Measurements from ENCODE around the gene ROPN1L. TPM values are rescaled to one million over a fixed set of nuclear protein-coding genes. Genes with fewer than 3 reads are reported as not detected.

Gene ROPN1L
- total RNA-seq, 1 experiment from 2014 or later: 3.6 TPM

DNA sequence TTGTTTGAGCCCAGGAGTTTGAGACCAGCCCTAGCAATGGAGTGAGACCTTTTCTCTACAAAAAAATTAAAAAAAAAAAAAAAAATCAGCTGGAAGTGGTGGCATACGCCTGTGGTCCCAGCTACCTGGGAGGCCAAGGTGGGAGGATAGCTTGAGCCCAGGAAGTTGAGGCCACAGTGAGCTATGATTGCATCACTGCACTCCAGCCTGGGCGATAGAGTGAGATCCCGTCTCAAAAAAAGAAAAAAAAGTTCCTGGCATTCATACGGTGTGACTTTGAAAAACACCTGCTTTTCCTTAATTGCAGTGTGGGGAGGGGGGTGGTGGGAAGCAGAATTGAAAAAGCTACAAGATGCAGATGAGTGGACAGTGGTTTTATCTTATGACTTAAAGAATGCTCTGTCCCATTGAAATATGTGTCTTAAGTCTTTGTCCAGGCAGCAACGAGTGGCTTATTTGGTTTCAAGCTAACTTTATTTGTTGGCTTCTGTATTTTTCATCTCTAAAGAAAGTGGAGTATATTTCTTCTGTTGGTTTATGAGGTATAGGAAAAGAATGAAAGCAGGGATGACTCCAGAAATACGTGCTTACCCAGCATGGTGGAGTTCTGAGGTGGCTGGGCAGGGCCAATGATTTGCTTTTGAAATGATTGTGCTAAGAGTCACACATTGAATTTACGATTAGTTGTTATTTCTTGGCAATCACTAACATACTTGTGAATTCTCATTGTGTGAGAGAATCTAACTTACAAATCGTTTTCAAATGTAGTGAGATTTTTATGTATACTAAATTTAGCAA, 27.8 kb downstream of the ROPN1L start:
- no peak for DNase-seq (ENCODE audit: low read depth)
- in situ Hi-C loops (cut with HindIII; ENCODE audit: low pct_unique_long_range_greater_than_20kb, low sequenced_read_pairs): no loop called here

DNA sequence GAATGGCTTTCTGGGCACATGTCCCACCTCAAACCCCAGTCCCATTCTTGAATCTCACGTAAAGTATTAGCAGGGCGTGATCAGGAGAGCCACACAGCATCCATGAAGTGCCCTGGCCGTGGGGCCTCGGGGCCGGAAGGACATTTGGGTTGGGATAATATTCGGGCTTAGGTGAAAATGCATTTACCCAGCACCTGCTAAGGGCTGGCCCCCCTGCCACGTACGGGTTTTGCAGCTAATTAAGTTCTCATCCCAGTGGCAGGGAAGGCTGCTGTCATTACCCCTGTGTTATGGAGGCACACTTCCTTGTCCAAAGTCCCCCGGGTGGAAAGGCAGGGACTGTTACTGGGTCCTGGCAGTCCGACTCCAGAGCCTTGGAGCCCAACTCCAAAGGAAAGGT, 29.0 kb downstream of the ROPN1L start:
- no peak for DNase-seq (ENCODE audit: low read depth)
- in situ Hi-C loops (cut with HindIII; ENCODE audit: low pct_unique_long_range_greater_than_20kb, low sequenced_read_pairs): no loop called here

DNA sequence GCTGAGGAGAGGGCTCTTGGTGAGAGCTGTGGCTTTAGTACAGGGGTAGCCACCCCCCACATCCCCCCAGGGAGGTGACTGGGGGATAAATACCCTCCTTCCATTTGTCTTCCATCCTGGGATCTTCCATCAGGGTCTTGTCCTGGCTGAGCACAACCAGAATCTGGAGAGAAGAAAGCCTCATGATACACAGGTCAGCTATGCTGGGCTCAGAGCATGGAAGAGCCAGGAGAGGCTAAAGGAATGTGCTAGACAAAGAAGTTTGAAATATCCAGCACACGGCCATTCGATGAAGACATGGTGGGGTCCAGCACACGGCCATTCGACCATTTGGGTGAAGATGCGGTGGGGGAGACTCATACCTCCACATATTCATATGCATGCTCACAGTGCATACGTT, 30.0 kb downstream of the ROPN1L start:
- in situ Hi-C loops (cut with HindIII; ENCODE audit: low pct_unique_long_range_greater_than_20kb, low sequenced_read_pairs): no loop called here
- no peak for DNase-seq (ENCODE audit: low read depth)

DNA sequence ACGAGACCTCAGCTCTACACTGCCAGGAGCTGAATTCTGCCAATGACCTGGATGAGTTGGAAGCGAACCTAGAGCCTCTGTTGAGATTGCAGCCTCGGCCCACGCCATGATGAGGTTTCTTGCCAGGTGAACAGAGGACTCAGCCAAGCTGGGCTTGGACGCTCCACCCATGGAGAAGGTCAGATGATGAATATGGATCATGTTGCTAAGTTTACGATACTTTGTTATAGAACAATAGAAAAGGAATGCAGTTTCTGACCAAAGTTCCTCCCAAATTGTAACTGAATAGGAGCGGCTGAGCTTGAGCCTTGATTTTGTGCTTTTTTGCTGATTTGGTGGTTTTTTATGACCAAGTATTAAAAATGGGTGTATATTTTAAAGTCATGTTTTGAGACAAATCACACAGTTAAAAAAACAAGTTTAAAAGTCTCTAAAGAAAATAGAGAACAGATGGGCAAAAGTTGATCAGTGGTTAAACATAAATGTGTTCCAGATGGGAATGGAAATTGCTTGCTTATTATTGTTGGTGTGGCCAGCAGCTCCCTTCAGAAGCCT, 32.9 kb downstream of the ROPN1L start:
- DNase-seq (ENCODE audit: low read depth): no peak
- in situ Hi-C loops (cut with HindIII; ENCODE audit: low pct_unique_long_range_greater_than_20kb, low sequenced_read_pairs): no loop called here

DNA sequence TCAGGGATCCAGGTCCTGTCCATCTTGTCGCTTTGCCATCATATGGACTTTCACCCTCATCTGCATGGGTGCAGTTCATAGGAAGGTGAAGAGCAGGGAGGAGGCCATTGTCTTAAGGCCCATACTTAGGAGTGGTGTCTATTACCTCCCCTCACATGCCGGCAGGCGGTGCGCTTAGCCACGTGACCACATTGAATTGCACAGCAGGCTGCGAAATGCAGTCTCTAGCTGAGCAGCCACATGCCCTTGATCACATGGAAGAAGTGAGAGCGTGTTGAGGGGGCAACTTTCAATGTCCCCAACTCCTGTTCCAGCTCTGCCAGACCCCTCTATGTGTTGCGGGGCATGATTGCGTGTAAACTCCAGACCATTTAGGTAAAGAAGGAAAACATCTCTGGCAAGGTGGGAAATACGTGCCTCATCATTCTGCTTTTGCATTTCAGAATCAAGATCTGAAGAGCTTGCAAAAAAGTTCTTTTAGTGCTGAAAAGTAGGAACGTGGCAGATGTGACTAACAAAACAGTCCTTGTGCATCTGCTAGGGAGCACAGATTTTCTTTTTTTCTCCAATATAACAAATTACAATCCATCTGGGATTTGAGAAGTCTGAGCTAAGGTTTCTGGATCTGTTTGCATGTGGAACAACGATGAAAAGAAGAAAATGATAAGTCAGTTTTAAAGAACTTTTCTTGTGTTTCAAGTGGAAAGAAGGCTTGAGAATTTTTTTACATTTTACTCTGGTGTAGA, 34.4 kb downstream of the ROPN1L start:
- DNase-seq (ENCODE audit: low read depth): no peak
- in situ Hi-C loops (cut with HindIII; ENCODE audit: low pct_unique_long_range_greater_than_20kb, low sequenced_read_pairs): no loop called here

DNA sequence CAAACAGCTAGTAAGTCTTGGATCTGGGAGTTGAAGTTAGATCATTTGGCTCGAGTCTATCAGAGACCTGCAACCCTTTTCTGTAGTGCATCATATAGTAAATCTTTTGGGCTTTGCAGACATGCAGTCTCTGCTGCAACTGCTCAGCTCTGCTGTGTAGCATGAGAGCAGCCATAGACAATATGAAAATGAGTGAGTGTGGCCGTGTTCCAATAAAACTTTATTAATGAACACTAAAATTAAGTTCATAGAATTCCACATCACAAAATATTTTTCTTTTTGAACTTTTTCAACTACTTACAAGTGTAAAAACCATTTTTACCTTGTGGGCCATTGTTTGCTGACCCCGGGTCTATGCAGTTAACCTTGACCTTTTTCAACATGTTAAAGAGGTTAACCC, 35.2 kb downstream of the ROPN1L start:
- in situ Hi-C loops (cut with HindIII; ENCODE audit: low pct_unique_long_range_greater_than_20kb, low sequenced_read_pairs): no loop called here
- no peak for DNase-seq (ENCODE audit: low read depth)

DNA sequence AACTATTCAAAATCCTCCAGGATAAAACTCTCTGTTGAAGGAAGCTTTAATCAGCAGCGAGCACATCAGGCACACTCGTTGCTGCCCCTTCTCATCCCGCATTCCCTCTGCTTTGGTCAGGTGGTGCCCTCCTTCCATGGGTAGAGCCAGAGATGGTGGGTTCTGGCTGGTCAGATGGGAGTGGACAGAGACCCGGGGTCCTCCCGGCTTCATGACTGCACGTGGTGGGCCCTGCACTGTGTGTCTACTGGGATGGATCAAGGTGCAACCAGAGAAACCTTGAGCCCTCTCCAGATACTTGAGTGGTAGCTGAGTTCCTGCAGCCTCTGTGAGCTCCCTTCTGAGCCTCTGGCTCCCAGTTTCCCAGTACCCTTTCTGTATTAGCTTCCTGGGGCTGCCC, 36.3 kb downstream of the ROPN1L start:
- DNase-seq (ENCODE audit: low read depth): no peak
- in situ Hi-C loops (cut with HindIII; ENCODE audit: low pct_unique_long_range_greater_than_20kb, low sequenced_read_pairs): no loop called here

DNA sequence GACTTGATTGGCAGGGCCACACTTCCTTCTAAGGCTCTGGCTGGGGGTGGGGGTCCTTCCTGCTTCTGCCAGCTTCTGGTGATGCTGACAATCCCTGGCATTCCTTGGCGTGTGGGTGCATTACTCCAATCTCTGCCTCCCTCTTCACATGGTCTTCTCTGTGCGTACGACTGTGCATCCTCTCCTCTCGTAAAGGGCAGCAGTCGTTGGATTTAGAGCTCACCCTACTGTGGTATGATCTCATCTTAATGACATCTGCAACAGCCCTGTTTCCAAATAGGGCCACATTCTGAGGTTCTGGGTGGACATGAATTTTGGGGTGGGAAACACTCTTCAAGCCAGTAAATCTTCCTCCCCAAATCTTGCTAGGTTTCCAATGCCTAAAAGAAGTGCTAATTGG, 36.8 kb downstream of the ROPN1L start:
- no peak for DNase-seq (ENCODE audit: low read depth)
- in situ Hi-C loops (cut with HindIII; ENCODE audit: low pct_unique_long_range_greater_than_20kb, low sequenced_read_pairs): no loop called here

DNA sequence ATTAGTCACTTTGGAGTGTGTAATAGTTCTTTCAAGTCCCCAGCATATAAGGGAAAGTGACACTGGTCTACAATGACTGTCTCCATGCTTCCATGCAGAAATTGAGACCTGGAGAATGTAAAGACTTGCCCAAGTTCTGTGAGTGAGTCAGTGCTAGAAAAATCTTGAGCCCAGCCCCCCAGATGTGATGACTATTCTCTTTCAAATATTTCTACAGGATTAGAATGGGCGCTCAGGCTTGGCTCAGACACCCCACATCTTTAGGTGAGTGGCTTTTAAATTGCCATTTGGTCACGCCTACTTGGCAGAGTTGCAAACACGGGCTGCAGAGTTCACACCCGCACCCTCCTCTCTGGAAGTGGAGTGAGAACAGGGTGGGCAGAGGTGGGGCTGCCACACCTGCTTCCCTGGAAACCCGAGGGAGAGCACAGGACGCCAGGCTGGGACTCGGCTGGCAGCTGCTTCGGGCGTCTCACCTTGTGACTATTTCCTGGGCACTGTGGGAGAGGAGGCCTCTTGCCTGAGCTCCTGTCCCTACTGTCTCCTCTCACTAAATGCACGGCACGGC, 37.6 kb downstream of the ROPN1L start:
- in situ Hi-C loops (cut with HindIII; ENCODE audit: low pct_unique_long_range_greater_than_20kb, low sequenced_read_pairs): no loop called here
- peak; percentile 55 for DNase-seq (ENCODE audit: low read depth)

DNA sequence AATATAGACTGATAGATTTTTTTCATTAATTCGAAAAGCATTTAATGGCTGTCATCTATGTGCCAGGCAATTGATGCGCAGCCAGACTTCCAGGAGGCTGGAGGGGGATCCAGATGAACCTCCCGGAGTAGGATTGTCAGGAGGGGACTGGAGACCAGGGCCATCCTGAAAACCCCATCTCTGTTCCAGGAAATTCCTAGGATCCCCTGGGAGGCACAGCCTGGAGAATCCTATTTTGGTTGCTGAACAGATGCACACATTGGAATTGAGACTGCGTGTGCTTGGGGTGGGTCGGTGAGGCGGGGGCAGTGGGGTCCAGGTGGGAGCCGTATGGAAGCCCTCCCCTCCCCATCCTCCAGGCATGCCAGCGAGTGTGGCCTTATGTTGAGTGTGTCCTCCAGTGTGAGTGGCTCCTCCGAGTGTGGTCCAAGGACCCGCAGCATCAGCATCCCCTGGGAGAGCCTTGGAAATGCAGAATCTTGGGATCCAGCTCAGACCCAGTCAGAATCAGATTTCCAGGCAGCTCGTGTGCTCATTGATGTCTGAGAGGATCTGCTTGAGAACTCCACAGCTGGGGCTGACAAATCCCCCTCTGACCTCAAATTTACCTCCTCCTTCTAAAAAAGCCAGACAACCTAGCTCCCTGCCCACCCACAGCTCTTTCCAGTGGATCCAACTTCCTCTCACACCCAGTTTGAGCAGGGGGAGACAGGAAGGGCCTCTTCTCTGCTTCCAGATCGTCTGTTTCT, 38.7 kb downstream of the ROPN1L start:
- in situ Hi-C loops (cut with HindIII; ENCODE audit: low pct_unique_long_range_greater_than_20kb, low sequenced_read_pairs): no loop called here
- no peak for DNase-seq (ENCODE audit: low read depth)

DNA sequence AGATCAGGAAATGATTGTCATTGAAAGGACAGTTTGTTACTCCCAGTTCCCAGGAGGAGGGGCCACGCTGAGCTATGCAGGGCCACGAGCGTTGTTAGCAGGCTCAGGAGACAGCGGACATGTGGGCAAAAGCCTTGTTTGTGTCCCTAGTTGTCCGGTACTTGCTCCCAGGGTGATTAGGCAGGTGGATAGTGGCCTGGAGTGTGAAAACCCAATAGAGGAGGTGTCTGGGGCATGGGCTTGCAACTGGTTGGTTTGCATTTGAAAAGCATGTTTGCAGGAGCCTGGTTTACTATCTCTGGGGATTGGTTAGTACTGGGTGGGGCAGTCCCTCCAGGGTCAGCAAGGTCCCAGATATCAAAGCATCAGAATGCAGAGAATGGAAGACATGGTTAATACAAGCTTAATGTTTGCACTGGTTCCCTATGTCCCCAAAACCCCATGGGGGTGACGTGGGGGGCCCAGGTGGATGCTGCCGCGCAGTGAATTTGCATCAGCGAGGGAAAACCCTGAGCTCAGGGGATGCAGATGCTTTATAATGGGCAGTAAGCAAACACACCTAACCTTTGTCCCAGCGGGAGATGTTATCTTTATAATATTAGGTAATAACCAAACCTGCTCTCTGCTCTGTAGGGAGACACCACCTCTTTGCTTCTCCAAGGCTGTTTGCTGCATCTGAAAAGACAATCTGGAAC, 39.7 kb downstream of the ROPN1L start:
- no peak for DNase-seq (ENCODE audit: low read depth)

DNA sequence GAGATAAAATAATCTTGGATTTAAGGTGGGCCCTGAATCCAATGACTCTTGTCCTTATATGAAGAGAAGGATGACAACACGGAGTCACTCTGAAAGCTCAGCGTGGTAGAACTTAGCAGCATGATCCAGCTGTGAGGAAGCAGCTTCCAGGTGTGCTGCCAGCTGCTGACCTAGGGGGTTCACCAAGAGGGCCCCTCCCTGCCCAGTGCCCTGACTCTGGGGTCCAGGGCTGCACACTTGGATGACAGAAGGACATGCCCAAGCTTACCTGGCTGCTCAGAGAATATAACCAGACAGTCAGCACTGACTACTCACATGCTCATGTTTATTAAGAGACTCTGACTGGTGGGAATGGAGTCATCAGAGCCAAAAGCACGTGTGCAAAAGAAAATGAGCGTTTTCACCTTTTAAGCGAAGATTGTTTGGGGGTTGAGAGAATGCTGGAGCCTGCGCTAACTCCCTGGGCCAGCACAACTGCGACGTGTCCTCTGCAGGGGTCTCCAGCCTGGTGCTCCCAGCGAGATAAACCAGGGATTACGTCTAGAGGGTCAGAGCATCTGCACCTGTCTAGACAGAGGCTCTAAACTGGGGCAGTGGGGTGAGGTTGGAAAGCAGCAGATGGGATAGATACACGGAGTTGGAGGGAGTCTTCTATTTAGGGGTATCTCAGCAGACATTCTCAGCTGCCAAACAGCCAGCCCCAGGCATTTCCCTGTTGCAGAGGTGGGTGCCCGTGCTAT, 41.3 kb downstream of the ROPN1L start:
- DNase-seq (ENCODE audit: low read depth): no peak
- in situ Hi-C loops (cut with HindIII; ENCODE audit: low pct_unique_long_range_greater_than_20kb, low sequenced_read_pairs): no loop called here

More for the DNA sequence above, 39.7 kb downstream of the ROPN1L start:
- in situ Hi-C loops (cut with HindIII; ENCODE audit: low pct_unique_long_range_greater_than_20kb, low sequenced_read_pairs): no loop called here

DNA sequence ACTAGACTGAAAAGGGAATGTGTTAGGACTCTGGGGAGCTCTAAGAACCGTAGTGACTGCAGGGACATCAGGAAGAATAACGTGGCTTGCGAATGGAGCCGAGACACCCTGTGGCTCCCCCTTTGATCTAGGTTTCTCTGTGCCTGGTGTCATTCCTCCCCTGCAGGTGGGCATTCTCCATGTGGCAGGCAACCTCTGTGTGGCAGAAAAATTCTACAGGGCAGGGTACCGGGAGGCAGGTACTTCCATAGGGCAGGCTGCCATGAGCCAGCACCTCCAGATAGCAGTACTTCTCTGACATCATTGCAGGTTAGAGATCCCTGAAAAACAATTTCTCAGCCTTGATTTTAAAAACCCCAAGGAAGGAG, 43.1 kb downstream of the ROPN1L start:
- no peak for DNase-seq (ENCODE audit: low read depth)
- in situ Hi-C loops (cut with HindIII; ENCODE audit: low pct_unique_long_range_greater_than_20kb, low sequenced_read_pairs): no loop called here

DNA sequence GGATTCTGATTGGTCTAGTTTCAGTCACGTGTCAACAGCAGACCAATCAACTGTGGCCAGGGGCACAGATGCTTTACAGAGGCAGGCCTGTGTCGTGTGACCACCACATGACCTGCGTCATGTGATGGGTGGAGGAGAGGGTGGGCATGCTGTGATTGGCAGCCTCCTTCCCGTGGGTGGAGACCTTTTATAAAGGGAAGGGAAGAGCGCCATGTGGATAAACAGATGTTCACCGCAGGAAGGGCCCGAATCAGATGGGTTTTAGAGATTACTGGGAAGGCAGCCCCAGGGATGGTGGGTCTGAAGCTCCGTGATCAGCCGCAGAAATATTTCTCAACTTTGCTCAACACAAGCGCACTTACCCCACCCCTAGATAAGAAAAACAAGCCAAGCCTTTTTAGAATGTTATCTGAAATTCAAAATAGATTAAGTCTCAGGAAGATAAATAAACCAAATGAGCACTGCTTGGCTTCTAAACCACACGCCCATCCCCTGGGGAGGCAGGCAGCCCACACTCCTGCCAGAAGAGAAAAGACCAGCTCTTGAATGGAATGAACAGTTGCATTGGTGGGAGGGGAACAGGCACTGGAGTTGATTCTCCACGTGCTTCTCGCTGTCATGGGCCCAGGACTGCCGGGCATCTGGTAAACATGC, 43.6 kb downstream of the ROPN1L start:
- in situ Hi-C loops (cut with HindIII; ENCODE audit: low pct_unique_long_range_greater_than_20kb, low sequenced_read_pairs): no loop called here

DNA sequence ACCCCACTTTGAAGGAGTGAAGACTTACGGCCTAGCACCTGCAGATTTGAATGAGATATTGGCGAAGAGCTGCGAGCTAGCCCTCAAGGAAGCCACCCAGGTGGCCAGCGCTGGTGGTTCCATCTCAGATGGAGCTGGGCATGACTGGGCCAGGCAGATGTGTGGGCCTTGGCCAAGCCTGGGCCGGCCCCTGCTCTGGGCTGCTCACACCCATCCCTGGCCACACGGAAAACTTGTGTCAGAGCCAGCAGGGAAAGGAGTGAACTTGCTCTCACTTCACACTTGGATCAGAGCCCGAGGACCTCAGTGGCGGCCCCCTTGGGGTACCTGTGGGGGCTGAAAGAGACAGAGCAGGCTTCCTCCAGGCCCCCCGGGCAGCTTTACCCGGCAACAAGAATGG, 44.2 kb downstream of the ROPN1L start:
- in situ Hi-C loops (cut with HindIII; ENCODE audit: low pct_unique_long_range_greater_than_20kb, low sequenced_read_pairs): no loop called here
- DNase-seq (ENCODE audit: low read depth): no peak

More for the DNA sequence above, 43.6 kb downstream of the ROPN1L start:
- DNase-seq (ENCODE audit: low read depth): peak; percentile 86

DNA sequence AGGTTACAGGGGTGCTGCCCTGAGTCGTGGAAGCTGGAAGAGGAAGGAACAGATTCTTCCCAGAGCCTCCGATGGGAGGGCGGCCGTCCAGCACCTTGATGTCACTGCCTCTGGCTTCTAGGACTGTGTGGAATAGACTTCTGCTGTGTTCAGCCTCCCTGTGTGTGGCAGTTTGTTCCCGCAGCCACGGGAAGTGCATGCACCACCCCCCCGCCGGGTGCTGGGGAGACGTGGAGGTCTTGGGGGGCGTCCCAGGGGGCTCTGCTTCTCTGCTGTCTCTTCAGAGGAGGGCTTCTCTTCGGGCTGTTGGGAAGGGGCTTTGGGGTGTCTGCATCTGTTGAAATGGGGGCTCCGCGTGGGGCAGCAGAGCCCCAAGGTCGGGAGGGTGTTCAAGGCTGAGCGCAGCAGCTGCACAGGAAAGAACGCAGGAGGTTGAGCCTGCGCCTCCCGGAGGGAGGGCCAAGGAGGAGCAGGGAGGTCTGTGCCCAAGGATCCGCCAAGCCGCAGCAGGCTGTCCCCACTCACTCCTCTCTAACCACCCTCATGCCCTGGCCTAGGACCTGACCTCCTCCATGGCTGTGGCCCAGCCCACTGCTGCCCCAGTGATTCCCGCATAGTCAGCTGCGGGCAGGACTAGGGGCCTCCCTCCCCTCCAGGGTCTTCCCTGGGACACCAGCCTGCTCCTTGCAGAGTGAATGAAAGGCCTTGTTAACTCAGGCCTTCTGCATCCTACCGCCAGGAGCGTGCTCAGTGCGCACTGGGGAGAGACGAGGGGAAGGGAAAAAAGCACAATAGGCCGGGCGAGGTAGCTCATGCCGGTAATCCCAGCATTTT, 45.0 kb downstream of the ROPN1L start:
- in situ Hi-C loops (cut with HindIII; ENCODE audit: low pct_unique_long_range_greater_than_20kb, low sequenced_read_pairs): no loop called here
- no peak for DNase-seq (ENCODE audit: low read depth)

Data from Caki2 (cell line).